K562 (cell line): Measurements from ENCODE around the gene ATP1A2. TPM values are rescaled to one million over a fixed set of nuclear protein-coding genes. Genes with fewer than 3 reads are reported as not detected.

Experiments
- ATAC-seq: fragments of 200-7000 bp; cut with Tn5 transposase; 3 replicates; pipeline ENCODE4 v1.9.1; 2020; ENCODE audit warnings: moderate library complexity
- BruUV-seq: library from RNA; stranded (reverse); fragments of 400-500 nt; replicated peaks from 2 replicates; lab custom pipeline; 2021; lab: Mats Ljungman, UMichigan
- CTCF ChIA-PET: fragments of 300-600 bp; formaldehyde crosslinking; extraction: SDS; loops from one replicate; lab custom pipeline; 2021; ENCODE audit warnings: low intra/inter-chr PET ratio; lab: Yijun Ruan, JAX
- POLR2A ChIA-PET: fragments of 300-600, 350-650 bp; sonication (Branson Sonifier 250); formaldehyde crosslinking; extraction: SDS; loops from one replicate; lab custom pipeline; 2021; ENCODE audit warnings: antibody characterized with exemption, inconsistent platforms; lab: Yijun Ruan, JAX
- DNase-seq, 4 experiments: peaks; one replicate each; pipeline versions ENCODE4 v3.0.0 to v3.0.0-alpha.2; 2011 to 2018; ENCODE audit warnings: low spot score in 3 of 4, mixed read lengths in 3 of 4; ENCODE audit errors: extremely low read depth in 1 of 4
- FAIRE-seq: peaks from 2 replicates; lab custom pipeline; 2011; peaks lifted over from hg19 to GRCh38; lab: Jason Lieb, UNC
- H2AFZ ChIP-seq: 2 replicates; pipeline ENCODE4 v1.6.0; 2011; ENCODE audit warnings: low read depth, low read length, control low read depth, inconsistent platforms
- H3K27ac ChIP-seq: fragments of 200-600 bp; 3 replicates; pipeline ENCODE4 v1.8.0; 2011; ENCODE audit warnings: low read depth, mild to moderate bottlenecking, control low read depth, inconsistent platforms, low read length, moderate library complexity, mixed read lengths; ENCODE audit errors: extremely low read depth
- H3K27me3 ChIP-seq, 2 experiments: fragments of 300-600 bp in 1 of 2; 2 replicates in 1 of 2; 3 replicates in 1 of 2; pipeline versions ENCODE4 v1.6.0 to v1.8.0; 2011; ENCODE audit warnings: inconsistent platforms in 2 of 2, low read length in 2 of 2, mild to moderate bottlenecking in 1 of 2, mixed read lengths in 1 of 2, moderate library complexity in 1 of 2; ENCODE audit not compliant: control insufficient read depth in 2 of 2, insufficient read depth in 2 of 2
- H3K36me3 ChIP-seq: fragments of 300-600 bp; 3 replicates; pipeline ENCODE4 v1.8.0; 2011; ENCODE audit warnings: mild to moderate bottlenecking, low read length, inconsistent platforms; ENCODE audit not compliant: control insufficient read depth, insufficient read depth
- H3K4me1 ChIP-seq, 2 experiments: fragments of 200-600 bp in 1 of 2; replicated peaks in 1 of 2; 2 replicates in 1 of 2; 3 replicates in 1 of 2; pipeline versions ENCODE4 v1.5.1 to v1.8.0; 2011; ENCODE audit warnings: inconsistent platforms in 2 of 2, low read length in 2 of 2, mild to moderate bottlenecking in 1 of 2, mixed read lengths in 1 of 2, moderate library complexity in 1 of 2; ENCODE audit not compliant: control insufficient read depth in 2 of 2, insufficient read depth in 2 of 2
- H3K4me2 ChIP-seq: 2 replicates; pipeline ENCODE4 v1.6.1; 2011; ENCODE audit warnings: low read length, control low read depth, inconsistent platforms, mixed read lengths; ENCODE audit not compliant: insufficient read depth
- H3K4me3 ChIP-seq: fragments of 200-600 bp; sonication (generic), shearing (Covaris generic); 2 replicates; pipeline ENCODE4 v1.5.1; 2016; ENCODE audit warnings: control low read depth, inconsistent platforms
- H3K79me2 ChIP-seq: fragments of 200-600 bp; 3 replicates; pipeline ENCODE4 v1.8.0; 2011; ENCODE audit warnings: low read length, inconsistent platforms; ENCODE audit not compliant: control insufficient read depth, insufficient read depth
- H3K9ac ChIP-seq, 2 experiments: 2 replicates each; pipeline versions ENCODE4 v1.6.0 to v1.6.1; 2011; ENCODE audit warnings: low read depth in 2 of 2, low read length in 2 of 2, control low read depth in 1 of 2, inconsistent platforms in 1 of 2, mild to moderate bottlenecking in 1 of 2, mixed read lengths in 1 of 2; ENCODE audit not compliant: insufficient read depth in 1 of 2
- H3K9me1 ChIP-seq: one replicate; pipeline ENCODE4 v1.6.0; 2011; ENCODE audit warnings: inconsistent platforms, mild to moderate bottlenecking, low read length, moderate library complexity; ENCODE audit not compliant: control insufficient read depth, insufficient read depth
- H3K9me3 ChIP-seq: replicated peaks from 2 replicates; pipeline ENCODE4 v1.5.1; 2011; ENCODE audit warnings: low read depth, low read length, inconsistent platforms; ENCODE audit not compliant: control insufficient read depth, insufficient read depth
- H4K20me1 ChIP-seq: replicated peaks from 2 replicates; pipeline ENCODE4 v1.6.1; 2011; ENCODE audit warnings: low read length, inconsistent platforms, mixed read lengths; ENCODE audit not compliant: control insufficient read depth, insufficient read depth
- ARID1B ChIP-seq: fragments of 450-650 bp; IDR thresholded peaks from 2 replicates; pipeline ENCODE4 v1.6.1; 2016; ENCODE audit warnings: antibody characterized with exemption, mild to moderate bottlenecking, inconsistent platforms
- C11orf30 ChIP-seq: fragments of 450-650 bp; IDR thresholded peaks from 2 replicates; pipeline ENCODE4 v1.6.1; 2016; ENCODE audit warnings: low read depth, mild to moderate bottlenecking
- DNMT1 ChIP-seq: fragments of 450-650 bp; IDR thresholded peaks from 2 replicates; pipeline ENCODE4 v1.6.1; 2016; ENCODE audit warnings: antibody characterized with exemption, mild to moderate bottlenecking
- DPF2 ChIP-seq: fragments of 450-650 bp; IDR thresholded peaks from 2 replicates; pipeline ENCODE4 v1.6.1; 2016
- ELF1 ChIP-seq: fragments of 200-800 bp; sonication (Bioruptor generic); IDR thresholded peaks from 2 replicates; pipeline ENCODE4 v1.6.1; 2016; ENCODE audit warnings: missing genetic modification characterization, missing compliant biosample characterization
- HMG20B ChIP-seq: fragments of 250-450 bp; sonication (Bioruptor Pico); IDR thresholded peaks from 2 replicates; pipeline ENCODE4 v1.5.0; 2021; ENCODE audit warnings: mild to moderate bottlenecking
- HNRNPH1 ChIP-seq: fragments of 200-400 bp; formaldehyde crosslinking; optimal IDR thresholded peaks from 2 replicates; pipeline ENCODE3; 2017; ENCODE audit warnings: low read depth, mild to moderate bottlenecking, low read length, moderate library complexity
- ILF3 ChIP-seq: fragments of 450-650 bp; IDR thresholded peaks from 2 replicates; pipeline ENCODE4 v1.6.1; 2018; ENCODE audit warnings: antibody characterized with exemption, mild to moderate bottlenecking, moderate library complexity, borderline replicate concordance
- KDM1A ChIP-seq, 2 experiments: fragments of 450-650 bp; IDR thresholded peaks; 2 replicates each; pipeline ENCODE4 v1.6.1; 2016; ENCODE audit warnings: mild to moderate bottlenecking in 2 of 2
- MITF ChIP-seq: IDR thresholded peaks from 2 replicates; pipeline ENCODE4 v1.6.1; 2014; ENCODE audit warnings: antibody characterized with exemption
- NFXL1 ChIP-seq: fragments of 450-650 bp; formaldehyde crosslinking; IDR thresholded peaks from 2 replicates; pipeline ENCODE4 v1.4.0; 2021; ENCODE audit warnings: mild to moderate bottlenecking
- POU5F1 ChIP-seq: fragments of 150-350 bp; IDR thresholded peaks from 2 replicates; pipeline ENCODE4 v1.6.1; 2014; ENCODE audit warnings: borderline replicate concordance, low read length, low read depth, mild to moderate bottlenecking; ENCODE audit not compliant: partially characterized antibody
- RCOR1 ChIP-seq, 2 experiments: IDR thresholded peaks; 2 replicates each; pipeline ENCODE4 v1.6.1; 2012; ENCODE audit warnings: low read depth in 2 of 2, low read length in 2 of 2, borderline replicate concordance in 1 of 2, improper control_type of control experiment in 1 of 2
- RFX1 ChIP-seq: fragments of 450-650 bp; IDR thresholded peaks from 2 replicates; pipeline ENCODE4 v1.6.1; 2016; ENCODE audit warnings: mild to moderate bottlenecking, moderate library complexity
- TCFL5 ChIP-seq: fragments of 250-450 bp; sonication (Bioruptor Pico); conservative IDR thresholded peaks from 2 replicates; pipeline ENCODE4 v1.6.1; 2021; ENCODE audit warnings: mild to moderate bottlenecking, moderate library complexity, matching md5 sums
- YY1 ChIP-seq, 3 experiments: IDR thresholded peaks; 2 replicates each; pipeline ENCODE4 v1.6.1; 2011; ENCODE audit warnings: low read length in 2 of 3, mild to moderate bottlenecking in 2 of 3, moderate library complexity in 2 of 3, borderline replicate concordance in 1 of 3, control low read depth in 1 of 3, low read depth in 1 of 3; ENCODE audit not compliant: insufficient read depth in 3 of 3, insufficient replicate concordance in 2 of 3, control insufficient read depth in 1 of 3, insufficient read length in 1 of 3; ENCODE audit errors: extremely low read depth in 1 of 3
- ZBTB8A ChIP-seq: fragments of 450-650 bp; IDR thresholded peaks from 2 replicates; pipeline ENCODE4 v1.6.1; 2018; ENCODE audit warnings: mild to moderate bottlenecking, moderate library complexity; ENCODE audit not compliant: partially characterized antibody
- ZNF253 ChIP-seq: fragments of 250-450 bp; sonication (Bioruptor Pico); conservative IDR thresholded peaks from 2 replicates; pipeline ENCODE4 v1.6.1; 2021; ENCODE audit warnings: mild to moderate bottlenecking
- ZNF280B ChIP-seq: fragments of 250-450 bp; sonication (Bioruptor Pico); IDR thresholded peaks from 2 replicates; pipeline ENCODE4 v1.5.1; 2021; ENCODE audit warnings: mild to moderate bottlenecking
- ZNF282 ChIP-seq: sonication (generic); formaldehyde crosslinking; IDR thresholded peaks from 2 replicates; pipeline ENCODE4 v1.8.1; 2023; ENCODE audit warnings: missing genetic modification reagents
- ZNF778 ChIP-seq: fragments of 450-650 bp; formaldehyde crosslinking; IDR thresholded peaks from 2 replicates; pipeline ENCODE4 v1.4.0; 2020; ENCODE audit warnings: mild to moderate bottlenecking, moderate library complexity
- WGBS: fragments of 100-300 bp; shearing (Covaris generic); methylation state at CpG from one replicate; pipeline ENCODE4 v1.1.6; 2016; ENCODE audit warnings: low coverage, mixed read lengths; ENCODE audit not compliant: insufficient coverage; ENCODE audit errors: missing lambda C conversion rate; 5-methylcytosine and 5-hydroxymethylcytosine counted together
- in situ Hi-C: fragments of 300-500 bp; cut with MboI; formaldehyde crosslinking; loops from 4 replicates; pipeline ENCODE4 v1.15.0; 2018; ENCODE audit warnings: inconsistent platforms, mixed read lengths
- intact Hi-C: fragments of 100-400 bp; cut with micrococcal nuclease; formaldehyde crosslinking; loops from 2 replicates; pipeline ENCODE4 v1.14.2; 2022
- polyA plus RNA-seq, 8 experiments: library from polyadenylated mRNA; depleted of rRNA in 4 of 8; stranded (reverse) in 5 of 8; unstranded in 3 of 8; fragments of >200 nt; fragmentation: Nextera tagmentation in 2 of 8; fragmentation: Illumina TruSeq in 1 of 8; extraction: Ambion mirVana in 2 of 8; extraction: Trizol in 1 of 8; gene quantifications; 2 replicates each; pipeline versions ENCODE4 v1.2.1 to v1.2.3, GENCODE V29; 2011 to 2014; ENCODE audit warnings: inconsistent platforms in 1 of 8, missing spikeins in 1 of 8
- total RNA-seq, 7 experiments: library from RNA; depleted of rRNA in 6 of 7; stranded (reverse); fragments of >200 nt in 6 of 7; fragmentation: Illumina TruSeq in 2 of 7; extraction: Trizol in 2 of 7; gene quantifications; 2 replicates each; pipeline versions ENCODE4 v1.2.1 to v1.2.3, GENCODE V29; 2011 to 2021; ENCODE audit warnings: low replicate concordance in 1 of 7

Gene ATP1A2
- total and polyA plus RNA-seq, 9 of the 15 experiments (the other 6 are each of a cell fraction or from before 2014, with no cell fraction given): 0.04 to 0.11 (median 0.09) TPM; not detected in 6

- peaks cover 7% of the 10 kb centered on the region; the same call in 1 of the 2 replicates for H4K20me1 ChIP-seq
- no peaks in the 10 kb centered on the region for H3K9me3 ChIP-seq
- H3K4me2 ChIP-seq: no peak within 1 kb of the TSS
- no peak within 1 kb of the TSS for H3K4me3 ChIP-seq
- CTCF ChIA-PET: no interaction called here
- peaks cover 0 to 16% of the 10 kb centered on the region in 2 experiments; a peak in 1 of 5 replicates for H3K4me1 ChIP-seq
- no peak within 1 kb of the TSS for H3K27ac ChIP-seq
- intact Hi-C loops (loop anchor here (5.0 kb wide), 1 partner anchor 144 kb away; no protein-coding TSS in a partner anchor), in situ Hi-C loops (no loop called here)
- no peaks in the 10 kb centered on the region for H3K79me2 ChIP-seq
- FAIRE-seq (no peak), ATAC-seq (0 out of 3 replicates have a peak, but pooled peaks have one; percentile 12), DNase-seq (peak in 2 of 4 experiments; percentile 24 to 38)
- H3K27me3 ChIP-seq: peaks cover 9 to 38% of the 10 kb centered on the region in 2 experiments; a peak in 4 of 5 replicates
- BruUV-seq: no TSS peak
- H3K9ac ChIP-seq: no peak within 1 kb of the TSS
- no peak within 1 kb of the TSS for H2AFZ ChIP-seq
- POLR2A ChIA-PET: interaction anchor here (0.6 to 1.3 kb wide), 5 partner anchors 10 to 35 kb away, joined by 3 to 5 read pairs (median 4); partner anchors contain the start of gene IGSF8
- WGBS: 1% methylated on average over 11 of the region's 14 CpGs
- H3K36me3 ChIP-seq: no peaks in the 10 kb centered on the region
- no peaks in the 10 kb centered on the region for H3K9me1 ChIP-seq
- TF ChIP-seq TCFL5 (no peak), RFX1 (peak; percentile 73), ARID1B (no peak), KDM1A (IDR thresholded peaks at IDR 0.05) (peak in 1 of 2 experiments; percentile 33; a peak in 1 of 4 replicates), DPF2 (no peak), HMG20B (CRISPR knock-in tag) (no peak), ZBTB8A (no peak), ZNF280B (CRISPR knock-in tag) (no peak), C11orf30 (no peak), ZNF282 (no peak), YY1 (IDR thresholded peaks at IDR 0.05; ENCODE audit: borderline replicate concordance in 1 of 3, control insufficient read depth in 1 of 3, extremely low read depth in 1 of 3, insufficient read depth in 3 of 3, insufficient read length in 1 of 3, insufficient replicate concordance in 2 of 3, low read depth in 1 of 3, low read length in 2 of 3) (no peak), DNMT1 (no peak), ILF3 (no peak), ZNF778 (CRISPR knock-in tag) (no peak), RCOR1 (IDR thresholded peaks at IDR 0.05; ENCODE audit: borderline replicate concordance in 1 of 2, low read depth in 2 of 2, low read length in 2 of 2) (peak in 1 of 2 experiments; percentile 86; a peak in 2 of 4 replicates), MITF (no peak), ELF1 (no peak), NFXL1 (CRISPR knock-in tag) (no peak), ZNF253 (CRISPR knock-in tag) (no peak), POU5F1 (no peak), HNRNPH1 (no peak)
Measured at GRCh38 chr1:160081261-160081936, 34.2 kb upstream of the ATP1A2 start, which contains the start of gene KCNJ9. TSS of gene KCNJ9 (plus strand) at chr1:160081538. CDS start at chr1:160084031, 2,493 bp downstream.
